Measurements from ENCODE around the gene MYOD1.

The MYOD1 gene

GRCh38 chr11:17734986-17735817, 15.8 kb downstream of the MYOD1 start:
- peak; percentile 40 for ATAC-seq
- peak; percentile 60 for DNase-seq

DNA sequence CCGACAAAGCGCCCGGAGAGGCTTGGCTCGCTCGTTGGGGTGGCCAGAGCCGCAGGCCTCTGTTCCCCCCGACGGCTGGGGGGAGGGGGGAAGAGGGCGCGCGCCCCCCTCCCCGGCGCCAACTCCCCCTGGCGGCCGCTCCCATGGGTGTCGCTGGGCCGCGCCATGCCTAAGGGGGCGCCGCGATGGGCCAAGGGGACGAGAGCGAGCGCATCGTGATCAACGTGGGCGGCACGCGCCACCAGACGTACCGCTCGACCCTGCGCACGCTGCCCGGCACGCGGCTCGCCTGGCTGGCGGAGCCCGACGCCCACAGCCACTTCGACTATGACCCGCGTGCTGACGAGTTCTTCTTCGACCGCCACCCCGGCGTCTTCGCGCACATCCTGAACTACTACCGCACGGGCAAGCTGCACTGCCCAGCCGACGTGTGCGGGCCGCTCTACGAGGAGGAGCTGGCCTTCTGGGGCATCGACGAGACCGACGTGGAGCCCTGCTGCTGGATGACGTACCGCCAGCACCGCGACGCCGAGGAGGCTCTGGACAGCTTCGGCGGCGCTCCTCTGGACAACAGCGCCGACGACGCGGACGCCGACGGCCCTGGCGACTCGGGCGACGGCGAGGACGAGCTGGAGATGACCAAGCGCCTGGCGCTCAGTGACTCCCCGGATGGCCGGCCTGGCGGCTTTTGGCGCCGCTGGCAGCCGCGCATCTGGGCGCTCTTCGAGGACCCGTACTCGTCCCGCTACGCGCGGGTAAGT, 16.6 kb downstream of the MYOD1 start:
- DNase-seq (no peak), ATAC-seq (no peak)

DNA sequence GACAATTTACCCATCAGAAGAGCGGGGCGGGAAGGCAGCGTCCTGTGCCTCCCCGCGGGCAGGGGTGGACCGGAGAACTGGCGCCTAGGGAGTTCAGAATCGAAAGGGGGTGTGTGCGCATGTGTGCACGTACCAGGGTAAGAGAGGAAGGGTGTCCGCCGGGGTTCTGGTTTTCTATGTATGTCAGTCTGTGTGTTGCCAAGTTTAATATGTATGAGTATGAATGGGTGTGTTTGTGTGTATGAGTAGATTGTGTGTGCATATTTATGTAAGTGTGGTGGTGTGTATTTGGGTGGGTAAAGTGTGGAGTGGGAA, 17.2 kb downstream of the MYOD1 start:
- no peak for DNase-seq
- ATAC-seq: no peak

GRCh38 chr11:17736930-17737817, 17.8 kb downstream of the MYOD1 start:
- ATAC-seq: no peak
- DNase-seq: no peak

DNA sequence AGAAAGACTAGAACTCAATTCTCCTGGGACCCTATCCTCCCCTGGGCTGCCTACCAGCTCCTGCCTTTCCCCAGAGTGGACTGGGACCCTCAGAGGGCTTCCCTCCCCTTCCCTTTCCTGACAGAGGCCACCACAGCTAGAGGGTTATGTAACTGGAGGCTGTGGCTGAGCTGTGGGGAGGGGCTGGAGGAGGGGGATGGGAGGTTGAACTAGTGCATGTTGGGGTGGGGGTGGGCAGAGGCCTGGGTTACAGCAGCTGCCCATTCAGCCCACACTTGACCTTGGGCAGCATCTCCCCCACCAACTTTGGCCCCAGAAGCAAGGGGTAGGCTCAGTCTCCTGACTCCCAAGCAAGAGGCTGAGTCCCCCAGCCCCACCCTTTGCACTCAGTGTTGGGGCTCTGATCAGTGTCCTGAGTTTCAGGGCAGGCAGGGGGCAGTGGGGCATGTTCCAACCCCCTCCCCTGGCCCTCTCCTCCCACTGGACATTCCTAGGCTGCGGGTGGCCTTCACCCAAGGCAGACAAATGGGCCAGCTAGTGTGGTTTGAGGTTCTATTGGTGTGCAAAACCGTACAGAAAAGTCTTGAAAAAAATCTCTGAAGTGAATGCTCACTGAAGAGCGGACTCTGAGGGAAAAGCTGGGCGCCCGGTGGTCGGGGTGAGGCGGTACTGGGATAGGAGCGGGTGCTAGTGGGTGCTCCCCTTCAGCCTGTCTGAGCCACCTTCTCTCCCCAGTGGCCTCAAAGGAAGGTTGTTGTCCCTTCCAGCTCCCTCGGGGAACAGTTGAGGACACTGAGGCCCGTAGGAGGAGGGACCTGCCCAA, 19.0 kb downstream of the MYOD1 start:
- DNase-seq (no peak), ATAC-seq (no peak)

DNA sequence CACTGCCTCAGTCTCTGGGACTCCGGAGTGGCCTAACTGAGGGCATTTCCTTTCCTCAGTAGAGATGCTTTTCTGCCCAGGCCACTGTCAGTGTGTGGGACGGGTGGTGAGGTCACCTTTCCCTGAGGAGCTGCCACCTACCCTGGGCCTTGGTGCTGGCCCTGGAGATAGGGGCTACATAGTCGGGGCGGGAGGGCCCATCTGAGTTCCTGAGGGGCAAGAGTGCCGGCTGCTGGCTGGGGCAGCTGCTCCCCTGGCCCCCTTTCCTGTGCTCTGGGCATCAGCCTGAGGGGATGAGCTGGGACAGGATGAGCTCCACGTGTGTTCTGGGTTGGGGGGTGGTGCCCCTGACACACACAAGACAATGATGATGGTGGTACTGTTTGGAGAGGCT, 20.6 kb downstream of the MYOD1 start:
- DNase-seq (no peak), ATAC-seq (no peak)

DNA sequence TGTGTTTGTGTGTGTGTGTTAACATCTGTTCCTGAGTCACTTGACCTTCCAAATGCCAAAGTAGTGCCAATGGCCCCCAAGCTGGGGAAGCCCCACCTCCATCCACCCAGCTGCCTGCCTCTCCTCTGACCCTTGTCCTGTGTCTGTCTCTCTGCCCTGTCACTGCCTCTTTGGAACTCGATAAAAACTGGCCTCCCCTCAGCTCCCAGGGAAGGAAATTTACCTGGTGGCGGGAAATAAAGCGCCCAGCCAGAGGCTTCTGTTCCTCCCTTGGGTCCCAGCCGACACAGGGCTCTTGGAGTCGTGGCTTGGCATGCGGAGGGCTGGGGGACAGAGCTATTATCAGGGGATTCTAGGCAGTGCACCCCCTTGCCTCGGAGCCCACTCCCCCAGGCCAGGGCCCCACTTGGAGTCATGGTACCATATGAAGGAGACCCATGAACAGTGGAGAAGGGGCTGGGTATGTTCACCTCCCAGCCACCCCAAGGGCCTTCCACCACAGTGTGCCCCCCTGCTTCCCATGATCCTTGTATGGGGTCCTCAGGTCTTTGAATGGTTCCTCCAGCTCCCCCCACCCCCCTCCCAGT, 21.4 kb downstream of the MYOD1 start:
- ATAC-seq (no peak), DNase-seq (no peak)

GRCh38 chr11:17741487-17741886, 22.1 kb downstream of the MYOD1 start:
- no peak for ATAC-seq
- no peak for DNase-seq

- DNase-seq (no peak), ATAC-seq (no peak)
Measured at GRCh38 chr11:17742019-17742418, 22.6 kb downstream of the MYOD1 start.

DNA sequence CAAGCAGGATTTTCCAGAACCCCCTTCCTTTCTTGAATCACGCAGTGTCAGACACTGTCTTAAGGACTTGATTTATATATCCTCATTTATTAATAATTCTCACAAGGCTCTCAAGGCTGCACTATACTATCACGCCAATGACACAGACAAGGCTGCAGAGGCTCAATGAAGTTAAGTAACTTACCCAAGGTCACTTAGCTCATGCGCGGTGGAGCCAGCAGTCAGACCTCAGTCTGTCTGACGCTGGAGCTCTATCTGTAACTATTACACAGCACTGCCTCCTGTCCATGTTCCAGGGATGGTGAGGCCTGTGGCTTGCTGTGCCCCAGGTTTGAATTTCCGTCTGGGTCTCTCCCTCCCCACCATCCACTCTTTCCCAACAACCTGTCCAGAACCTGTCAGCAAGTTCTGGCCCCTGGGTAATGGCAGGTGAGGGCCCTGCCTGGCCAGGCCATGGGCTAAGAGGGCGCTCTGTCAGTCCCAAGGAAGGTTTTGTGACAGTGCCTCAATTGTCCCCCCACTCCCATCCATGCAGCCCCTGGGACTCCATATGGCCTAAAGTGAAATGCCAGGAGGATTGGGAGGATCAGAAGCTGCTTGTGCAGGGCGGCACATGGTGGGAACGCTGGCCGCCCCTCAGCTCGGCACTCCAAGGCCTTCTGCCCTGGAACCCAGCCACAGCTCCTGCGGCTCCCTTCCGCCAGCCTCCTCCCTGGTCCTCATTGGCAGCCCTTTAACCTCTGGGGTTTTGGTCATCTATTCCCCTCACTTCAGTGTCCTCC, 23.8 kb downstream of the MYOD1 start:
- ATAC-seq (no peak), DNase-seq (no peak)

- no peak for ATAC-seq
Measured at GRCh38 chr11:17743808-17744119, 24.4 kb downstream of the MYOD1 start.

GRCh38 chr11:17744151-17744940, 25.0 kb downstream of the MYOD1 start:
- DNase-seq (no peak), ATAC-seq (no peak)

More at GRCh38 chr11:17743808-17744119, 24.4 kb downstream of the MYOD1 start:
- DNase-seq: no peak

- DNase-seq (no peak), ATAC-seq (no peak)
Measured at GRCh38 chr11:17745023-17745772, 25.8 kb downstream of the MYOD1 start.

DNA sequence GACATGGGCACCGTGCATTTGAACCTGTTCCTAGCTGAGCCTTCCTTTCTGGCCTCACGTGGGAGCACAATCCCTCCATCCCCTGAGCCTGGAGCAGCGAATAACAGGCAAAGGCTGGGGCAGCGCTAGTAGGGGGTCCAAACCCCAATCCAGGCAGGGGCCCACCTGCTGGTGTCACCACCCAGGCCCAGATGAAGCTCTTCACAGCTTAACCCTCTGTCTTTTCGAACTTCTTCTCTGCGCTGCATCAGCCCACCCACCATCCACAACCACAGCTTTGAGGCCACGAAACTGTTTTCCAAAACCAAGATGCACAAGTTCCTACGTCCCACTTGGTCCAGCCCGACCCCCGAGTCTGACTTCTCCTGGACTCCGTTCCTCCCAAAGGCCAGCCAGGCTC, 26.7 kb downstream of the MYOD1 start:
- no peak for ATAC-seq
- DNase-seq: no peak

GRCh38 chr11:17747131-17747955, 28.0 kb downstream of the MYOD1 start:
- DNase-seq (no peak), ATAC-seq (no peak)

- no peak for ATAC-seq
- DNase-seq: no peak
Measured at GRCh38 chr11:17748044-17748443, 28.7 kb downstream of the MYOD1 start.

DNA sequence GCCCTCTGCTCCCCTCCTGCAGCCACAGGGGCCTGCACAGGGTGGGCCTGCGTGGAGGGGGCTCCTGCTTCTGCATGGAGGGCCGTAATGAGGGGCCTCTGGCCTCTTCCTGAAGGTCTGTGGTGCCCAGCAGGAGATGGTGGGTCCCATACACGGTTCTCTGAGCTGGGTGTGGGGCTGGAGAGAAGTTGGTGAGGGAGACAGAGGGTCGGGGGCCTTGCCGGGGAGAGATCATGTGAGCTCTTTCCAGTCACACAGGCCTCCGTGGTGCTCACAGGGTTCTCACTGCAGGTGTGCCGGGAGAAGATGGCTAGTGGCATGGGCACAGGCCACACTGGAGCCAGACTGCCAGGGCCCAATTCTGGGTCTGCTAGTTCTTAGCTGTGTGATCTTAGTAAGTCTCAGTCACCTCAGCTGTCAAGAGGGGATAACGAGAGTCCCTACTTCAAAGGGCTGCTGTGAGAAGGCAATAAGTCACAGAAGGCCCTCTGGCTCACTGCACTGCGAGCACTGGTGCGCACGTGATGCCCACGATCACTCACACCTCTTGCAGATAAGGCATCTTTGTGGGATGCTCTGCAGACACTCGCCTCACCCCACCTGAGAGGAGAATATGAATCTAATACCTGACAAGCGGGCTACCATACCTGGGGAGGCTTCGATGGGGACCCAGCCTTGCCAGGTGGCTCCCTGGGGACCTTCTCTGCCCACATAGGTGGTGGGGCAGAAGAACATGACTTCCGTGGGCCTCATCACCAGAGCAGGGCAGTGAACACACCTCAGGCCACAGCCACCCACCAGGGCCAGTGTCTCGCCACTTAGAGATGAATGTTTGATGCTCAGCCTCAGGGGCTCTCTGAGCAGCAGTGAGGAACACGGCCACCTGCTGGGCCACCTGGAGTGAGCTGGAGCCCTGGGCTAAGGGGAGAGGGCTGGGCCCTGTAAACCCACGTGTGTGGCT, 29.7 kb downstream of the MYOD1 start:
- ATAC-seq (no peak), DNase-seq (no peak)

All from stimulated activated naive CD8-positive, alpha-beta T cell treated with anti-CD3 and anti-CD28 coated beads, Interleukin-15, Interleukin-2, amounts not matched to agents 100 U/mL and 50 U/mL, for 24 hours (primary cell).